ENCODE data around the gene NUDT13.

NUDT13 gene

DNA sequence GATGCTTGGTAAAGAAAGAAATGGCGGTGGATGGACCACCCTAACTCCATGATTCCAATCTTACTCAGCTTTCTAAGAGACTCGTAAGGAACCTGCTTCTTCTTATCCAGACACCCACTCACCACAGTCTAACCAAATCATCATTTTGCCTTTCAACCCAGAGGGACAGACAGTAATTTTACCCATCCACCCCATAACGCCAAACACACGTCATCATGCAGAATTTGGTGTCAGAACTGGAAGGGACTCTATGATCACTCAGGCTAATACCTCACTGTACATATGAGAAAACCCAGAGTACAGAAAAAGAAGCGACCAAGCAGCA, 57.2 kb downstream of the NUDT13 start:
- DNase-seq, result peak in 1 of 2 donors; percentile 30

DNA sequence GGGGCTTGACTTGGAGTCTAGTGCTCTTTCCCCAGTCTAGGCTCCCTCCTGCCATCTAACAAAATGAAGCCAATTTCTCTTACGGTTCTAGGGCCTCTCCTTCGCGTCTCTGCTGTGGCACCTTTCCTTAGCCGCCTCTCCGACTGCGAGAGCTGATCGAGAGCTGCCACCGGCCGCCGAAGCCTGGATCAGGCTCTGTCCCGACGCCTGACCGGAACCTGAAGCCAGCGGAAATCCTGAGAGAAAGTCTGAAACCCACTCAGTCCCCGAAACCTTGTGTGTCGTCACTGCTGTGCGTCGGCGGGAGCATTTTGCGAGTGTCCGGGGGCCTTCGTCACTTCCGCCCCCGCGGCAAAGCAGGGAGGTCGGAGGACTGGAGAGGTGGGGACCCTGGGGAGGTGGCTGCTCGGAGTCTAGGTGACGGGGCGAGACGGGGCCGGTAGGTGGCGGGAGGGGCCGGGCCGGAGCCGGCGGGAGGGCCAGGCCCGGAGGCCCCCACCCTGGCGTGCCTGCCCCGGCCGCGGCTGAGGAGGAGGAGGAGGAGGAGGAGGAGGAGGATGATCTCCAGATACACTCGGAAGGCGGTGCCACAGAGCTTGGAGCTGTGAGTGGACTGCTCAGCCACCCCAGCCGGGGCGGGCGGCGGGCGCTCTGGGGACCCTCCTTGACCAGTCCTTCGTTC, 57.7 kb downstream of the NUDT13 start, which contains the start of the genes ECD and FAM149B1:
Gene ECD (minus strand): TSS at position 226 of the 682 bp plus-strand sequence. CDS start 4,071 bp downstream, outside the sequence.
Gene FAM149B1 (plus strand): TSS at position 337 of the 682 bp plus-strand sequence. CDS start 221 bp downstream, at position 558.
- DNase-seq, result peak; percentile 90 to 93

DNA sequence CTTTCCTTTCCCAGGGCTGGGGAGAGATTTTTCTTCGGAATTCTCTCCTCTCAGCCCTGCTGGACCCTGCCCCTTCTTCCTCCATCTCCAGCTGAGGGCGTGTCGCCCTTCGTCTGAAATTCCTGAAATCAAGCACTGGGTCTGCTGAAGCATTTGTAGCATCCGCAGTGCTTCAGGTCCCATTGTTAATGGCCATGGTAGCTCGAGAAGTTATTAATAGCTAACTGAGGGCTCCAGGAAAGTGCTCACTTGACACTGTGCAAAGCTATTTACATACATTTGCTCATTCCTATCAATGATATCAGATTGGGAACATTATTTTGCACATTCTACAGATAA, 58.2 kb downstream of the NUDT13 start:
- DNase-seq, result no peak

DNA sequence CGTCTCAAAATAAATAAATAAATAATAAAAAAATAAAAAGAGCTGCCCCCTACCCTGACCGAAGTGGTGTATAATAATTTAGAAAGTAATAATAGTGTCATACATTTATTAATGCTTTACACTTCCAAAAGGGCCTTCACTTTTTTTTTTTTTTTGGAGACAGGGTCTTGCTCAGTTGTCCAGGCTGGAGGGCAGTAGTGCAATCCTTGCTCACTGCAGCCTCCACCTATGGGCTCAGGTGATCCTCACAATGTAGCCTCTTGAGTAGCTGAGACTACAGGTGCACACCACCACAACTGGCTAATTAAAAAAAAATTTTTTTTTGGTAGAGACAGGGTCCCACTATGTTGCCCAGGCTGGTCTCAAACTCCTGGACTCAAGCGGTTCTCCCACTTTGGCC, 59.1 kb downstream of the NUDT13 start:
- no peak for DNase-seq

DNA sequence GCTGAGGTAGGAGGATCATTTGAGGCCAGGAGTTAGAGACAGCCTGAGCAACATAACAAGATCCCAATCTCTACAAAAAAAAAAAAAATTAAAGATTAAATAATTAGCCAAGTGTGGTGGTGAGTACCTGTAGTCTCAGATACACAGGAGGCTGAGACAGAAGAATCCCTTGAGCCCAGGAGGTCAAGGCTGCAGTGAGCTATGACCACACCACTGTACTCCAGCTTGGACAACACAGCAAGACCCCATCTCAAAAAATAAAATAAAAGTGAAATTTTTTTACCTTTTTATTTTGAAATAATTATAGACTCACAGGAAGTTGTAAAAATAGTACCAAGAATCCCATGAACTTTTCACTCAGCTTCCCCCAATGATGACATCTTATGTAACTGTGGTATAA, 62.6 kb downstream of the NUDT13 start:
- no peak for DNase-seq

DNA sequence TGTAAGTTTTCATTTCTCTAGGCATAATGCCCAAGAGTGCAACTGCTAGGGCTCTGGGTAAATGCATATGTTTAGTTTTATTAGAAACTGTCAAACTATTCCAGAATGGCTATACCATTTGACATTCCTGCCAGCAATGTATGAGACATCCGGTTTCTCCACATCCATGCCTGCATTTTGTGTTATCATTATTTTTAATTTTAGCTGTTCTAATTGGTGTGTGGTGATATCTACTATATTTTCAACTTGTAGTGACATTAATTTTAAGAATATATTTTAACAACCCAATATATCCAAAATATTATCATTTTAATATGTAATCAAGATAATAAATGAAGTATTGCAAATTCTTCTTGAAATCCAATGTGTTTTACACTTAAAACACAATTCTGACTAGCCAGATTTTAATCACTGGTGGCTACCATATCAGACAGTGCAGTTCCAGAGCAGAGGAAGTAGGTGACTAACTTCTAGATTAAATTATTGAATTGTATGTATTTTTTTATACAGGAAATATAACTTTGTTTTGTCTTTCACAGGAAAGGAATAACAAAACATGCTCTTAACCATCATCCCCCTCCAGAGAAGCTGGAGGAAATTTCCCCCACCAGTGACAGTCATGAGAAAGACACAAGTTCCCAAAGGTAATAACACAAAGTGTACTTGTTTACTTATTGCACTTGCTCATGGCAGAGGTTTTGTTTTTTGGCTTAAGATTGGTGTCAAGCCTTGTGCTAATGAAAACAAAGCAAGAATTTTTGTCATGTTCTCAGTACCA, 64.1 kb downstream of the NUDT13 start:
- DNase-seq, result no peak
